22Rv1 (cell line): ENCODE measurements around the gene MAU2.

Source experiments
- ZFX ChIP-seq: fragments of 450-650 bp; IDR thresholded peaks from 2 replicates; pipeline ENCODE4 v1.6.1; 2017; ENCODE audit warnings: antibody characterized with exemption, borderline replicate concordance
- TF ChIP-seq, protein P1 (sequence below): fragments of 450-650 bp; IDR thresholded peaks from 2 replicates; pipeline ENCODE4 v1.5.1; 2017; ENCODE audit warnings: mild to moderate bottlenecking

DNA sequence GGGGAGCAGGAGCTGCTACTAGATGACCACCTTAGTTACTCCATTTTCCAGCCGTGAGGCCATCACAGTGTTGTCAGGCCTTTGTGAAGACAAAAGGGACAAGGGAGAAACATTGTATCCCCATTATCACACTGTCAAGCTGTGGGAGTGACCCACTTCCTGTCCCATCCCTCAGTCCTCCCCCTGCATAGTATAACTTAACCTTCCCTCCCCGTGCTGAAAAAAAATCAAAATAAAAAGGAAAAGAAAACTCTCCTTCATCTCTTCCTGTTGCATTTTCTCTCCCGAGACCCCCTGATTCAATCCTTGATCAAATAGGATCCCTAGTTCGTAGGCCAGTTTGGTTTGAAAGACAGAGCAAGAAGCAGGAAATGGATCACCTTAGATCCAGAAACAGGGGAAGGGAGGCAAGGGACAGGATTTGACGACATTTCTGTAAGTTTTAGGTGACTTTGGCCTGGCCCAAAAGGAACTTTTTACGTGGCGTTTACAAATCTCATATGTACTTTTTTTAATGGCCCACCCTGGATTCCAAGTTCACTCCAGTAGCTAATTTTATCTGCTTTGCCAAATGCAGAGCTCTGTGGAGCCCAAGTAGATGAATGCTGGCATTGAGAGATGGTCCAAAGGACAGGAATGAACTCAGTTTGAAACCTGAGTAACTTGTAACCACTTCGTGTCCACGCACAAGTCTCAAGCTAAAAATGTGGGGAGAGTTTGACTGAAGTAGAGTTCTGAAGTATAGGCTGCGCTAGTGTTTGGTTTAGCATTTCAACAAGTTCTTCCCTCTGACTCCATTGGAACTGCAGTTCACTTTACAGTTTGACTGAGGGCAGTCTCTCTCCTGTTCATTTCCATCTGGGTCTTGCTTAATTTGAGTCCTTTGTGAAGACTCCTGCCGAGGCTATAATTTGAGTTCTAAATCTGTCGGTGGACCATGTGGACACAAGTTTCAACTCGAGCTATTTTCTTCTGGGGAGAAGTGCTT is 68.2 kb downstream of the MAU2 start:
- TF ChIP-seq, protein P1, sequence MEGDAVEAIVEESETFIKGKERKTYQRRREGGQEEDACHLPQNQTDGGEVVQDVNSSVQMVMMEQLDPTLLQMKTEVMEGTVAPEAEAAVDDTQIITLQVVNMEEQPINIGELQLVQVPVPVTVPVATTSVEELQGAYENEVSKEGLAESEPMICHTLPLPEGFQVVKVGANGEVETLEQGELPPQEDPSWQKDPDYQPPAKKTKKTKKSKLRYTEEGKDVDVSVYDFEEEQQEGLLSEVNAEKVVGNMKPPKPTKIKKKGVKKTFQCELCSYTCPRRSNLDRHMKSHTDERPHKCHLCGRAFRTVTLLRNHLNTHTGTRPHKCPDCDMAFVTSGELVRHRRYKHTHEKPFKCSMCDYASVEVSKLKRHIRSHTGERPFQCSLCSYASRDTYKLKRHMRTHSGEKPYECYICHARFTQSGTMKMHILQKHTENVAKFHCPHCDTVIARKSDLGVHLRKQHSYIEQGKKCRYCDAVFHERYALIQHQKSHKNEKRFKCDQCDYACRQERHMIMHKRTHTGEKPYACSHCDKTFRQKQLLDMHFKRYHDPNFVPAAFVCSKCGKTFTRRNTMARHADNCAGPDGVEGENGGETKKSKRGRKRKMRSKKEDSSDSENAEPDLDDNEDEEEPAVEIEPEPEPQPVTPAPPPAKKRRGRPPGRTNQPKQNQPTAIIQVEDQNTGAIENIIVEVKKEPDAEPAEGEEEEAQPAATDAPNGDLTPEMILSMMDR, result no peak
- TF ChIP-seq ZFX, result no peak
